NCI-H2227 (cell line): ENCODE measurements around the gene UNC13B.

Experiments used
- DNase-seq: peaks from one replicate; lab custom pipeline; 2025; ENCODE audit not compliant: unreplicated experiment; lab: John Stamatoyannopoulos, UW

UNC13B gene

DNA sequence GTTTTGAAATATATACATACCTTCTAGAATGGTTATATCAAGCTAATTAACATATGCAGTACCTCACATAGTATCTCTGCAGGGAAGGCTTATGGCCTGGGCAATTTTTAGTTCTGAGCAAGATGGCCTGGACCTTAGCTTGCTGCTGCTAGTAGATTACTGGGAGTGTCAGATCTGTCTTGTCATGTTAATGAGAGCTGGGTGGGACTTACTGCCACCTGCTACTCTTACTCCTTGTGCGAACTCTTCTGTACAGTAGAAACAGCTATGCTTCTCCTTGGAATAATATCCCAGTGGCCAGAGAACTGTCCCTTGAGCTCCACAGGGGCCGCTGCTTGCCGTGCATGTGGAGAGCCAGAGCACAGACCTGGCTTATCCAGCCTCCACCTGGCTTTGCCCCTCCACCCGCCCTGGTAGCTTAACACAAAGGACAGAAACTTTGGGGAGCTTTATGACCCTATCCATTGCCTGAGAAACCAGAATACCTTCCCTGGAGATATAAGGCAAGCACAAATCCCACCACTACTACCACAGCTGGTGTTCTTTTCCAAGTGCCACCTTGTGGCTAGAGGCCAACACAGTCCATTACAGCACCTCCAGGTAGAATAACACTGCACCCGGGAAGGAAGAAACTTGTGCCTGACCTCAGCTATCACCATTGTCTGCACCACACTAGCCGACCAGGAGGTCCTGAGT, 253.7 kb downstream of the UNC13B start:
- no peak for DNase-seq

- no peak for DNase-seq
Measured at GRCh38 chr9:35416098-35416427, 254.3 kb downstream of the UNC13B start.

DNA sequence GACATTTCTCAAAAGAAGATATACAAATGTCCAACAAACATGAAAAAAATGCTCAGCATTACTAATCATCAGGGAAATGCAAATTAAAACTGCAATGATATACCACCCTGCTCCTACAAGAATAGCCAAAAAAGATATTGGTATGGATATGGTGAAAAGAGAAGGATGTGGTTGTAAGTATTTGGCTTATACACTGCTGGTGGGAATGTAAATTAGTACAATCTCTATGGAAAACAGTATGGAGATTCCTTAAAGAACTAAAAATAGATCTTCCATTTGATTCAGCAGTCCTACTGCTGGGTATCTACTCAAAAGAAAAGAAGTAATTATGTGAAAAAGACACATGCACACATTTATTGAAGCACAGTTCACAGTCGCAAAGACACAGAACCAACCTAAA, 260.5 kb downstream of the UNC13B start:
- DNase-seq = no peak

DNA sequence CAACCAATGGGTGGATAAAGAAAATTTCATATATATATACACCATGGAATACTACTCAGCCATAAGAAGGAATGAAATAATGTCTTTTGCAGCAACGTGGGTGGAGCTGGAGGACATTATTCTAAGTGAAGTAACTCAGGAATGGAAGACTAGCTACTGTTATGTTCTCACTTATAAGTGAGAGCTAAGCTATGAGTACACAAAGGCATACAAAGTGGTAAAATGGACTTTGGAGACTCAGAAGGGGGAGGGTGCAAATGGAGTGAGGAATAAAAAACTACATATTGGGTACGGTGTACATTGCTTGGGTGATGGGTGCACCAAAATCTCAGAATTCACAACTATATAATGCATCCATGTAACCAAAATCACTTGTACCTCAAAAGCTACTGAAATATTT, 260.9 kb downstream of the UNC13B start:
- DNase-seq = no peak

- no peak for DNase-seq
Measured at GRCh38 chr9:35423499-35423898, 261.7 kb downstream of the UNC13B start.

DNA sequence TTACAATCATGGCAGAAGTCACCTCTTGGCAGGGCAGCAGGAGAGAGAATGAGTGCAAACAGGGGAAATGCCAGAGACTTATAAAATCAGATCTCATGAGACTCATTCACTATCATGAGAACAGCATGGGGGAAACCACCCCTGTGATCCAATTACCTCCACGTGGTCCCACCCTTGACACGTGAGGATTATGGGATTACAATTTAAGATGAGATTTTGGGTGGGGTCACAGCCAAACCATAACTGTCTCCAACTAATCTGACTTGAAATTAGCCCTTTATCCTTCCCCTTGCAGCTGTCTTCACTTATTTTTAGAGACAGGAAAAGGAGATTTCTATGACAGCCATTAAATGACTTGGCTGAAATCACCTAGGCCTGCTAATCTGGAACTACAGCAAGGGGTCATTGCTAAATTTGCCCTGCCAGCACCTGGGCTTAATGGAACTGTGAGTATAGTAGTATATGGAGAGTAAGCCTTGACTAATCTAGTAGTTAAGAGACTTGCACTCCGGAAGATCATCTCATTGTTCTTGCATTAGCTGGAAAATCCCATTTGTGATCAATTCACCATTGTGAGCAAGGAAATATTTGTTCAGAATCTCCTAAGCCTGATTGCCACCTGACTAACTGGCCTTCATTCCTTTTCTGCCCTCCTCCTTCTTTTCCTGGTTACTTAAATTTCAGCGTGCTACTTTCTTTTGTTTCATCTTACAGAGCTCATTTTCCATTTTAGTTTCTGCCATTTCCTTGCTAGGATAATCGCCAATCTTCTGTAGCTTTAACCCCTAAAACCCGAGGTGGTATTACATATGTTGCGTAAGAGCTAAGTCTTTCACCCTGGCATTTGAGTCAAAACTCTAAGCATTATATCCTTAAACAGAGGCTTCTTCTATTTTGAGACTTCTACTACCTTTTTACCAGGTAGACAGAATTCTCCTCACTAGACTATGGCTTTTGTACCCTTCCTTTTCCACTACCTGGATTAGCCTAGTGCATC, 262.8 kb downstream of the UNC13B start:
- no peak for DNase-seq

GRCh38 chr9:35426627-35427026, 264.8 kb downstream of the UNC13B start:
- DNase-seq = no peak

GRCh38 chr9:35431467-35431866, 269.7 kb downstream of the UNC13B start:
- DNase-seq = no peak

DNA sequence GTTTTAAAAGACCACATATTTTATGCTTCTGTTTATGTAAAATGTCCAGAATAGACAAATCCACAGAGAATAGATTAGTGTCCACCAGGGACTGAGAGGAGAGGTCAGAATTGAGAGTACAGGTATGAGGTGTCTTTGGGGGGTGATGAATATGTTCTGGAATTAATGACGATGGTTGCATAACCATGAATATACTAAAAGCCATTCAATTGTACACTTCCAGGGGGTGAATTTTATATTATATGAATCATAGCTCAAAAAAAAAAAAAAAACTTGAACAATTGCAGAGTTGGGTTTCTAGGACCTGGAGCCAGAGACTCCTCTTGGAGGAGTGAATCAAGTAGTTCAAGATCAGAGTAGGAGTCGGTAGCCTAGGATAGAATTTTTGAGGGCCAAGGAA, 270.3 kb downstream of the UNC13B start:
- no peak for DNase-seq

GRCh38 chr9:35436933-35437332, 275.1 kb downstream of the UNC13B start:
- DNase-seq = no peak

DNA sequence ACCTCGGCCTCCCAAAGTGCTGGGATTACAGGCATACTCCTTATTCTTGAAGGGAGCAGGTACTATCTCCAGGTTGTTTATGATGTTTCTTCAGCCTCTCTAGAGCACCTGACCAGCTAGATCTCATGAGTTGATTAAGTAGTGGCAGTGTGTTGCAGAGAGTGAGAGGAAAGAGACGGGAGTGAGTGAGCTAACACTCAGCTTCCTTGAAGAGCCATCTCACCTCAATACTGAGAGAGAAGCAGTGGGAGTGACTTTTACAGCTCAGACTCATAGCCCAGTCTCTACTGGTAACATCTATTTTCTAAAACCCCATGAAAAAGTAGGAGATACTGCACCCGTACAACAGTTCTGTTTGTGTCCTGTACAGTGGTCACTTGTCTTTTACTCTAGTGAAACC, 284.2 kb downstream of the UNC13B start:
- no peak for DNase-seq

DNA sequence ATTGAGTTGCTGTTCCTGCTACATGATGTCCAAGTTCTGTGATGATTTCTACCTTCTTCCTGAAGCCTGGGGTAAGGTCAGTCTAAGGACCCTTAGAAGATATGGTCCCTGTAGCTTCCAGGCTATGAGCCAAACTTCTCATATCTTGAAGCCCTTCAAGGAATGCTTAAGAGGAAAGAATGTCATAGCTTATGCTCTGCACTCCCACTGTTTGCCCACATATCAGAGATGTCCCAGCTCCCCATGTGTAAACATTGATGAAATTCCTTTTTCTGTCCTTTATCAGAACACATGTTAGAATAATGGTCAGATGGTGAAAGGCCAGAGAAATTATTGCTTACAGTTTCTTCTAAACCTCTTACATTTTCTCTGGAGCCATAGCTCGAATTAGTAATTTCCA, 286.7 kb downstream of the UNC13B start:
- DNase-seq = no peak

- DNase-seq = no peak
Measured at GRCh38 chr9:35452481-35452880, 290.7 kb downstream of the UNC13B start.

DNA sequence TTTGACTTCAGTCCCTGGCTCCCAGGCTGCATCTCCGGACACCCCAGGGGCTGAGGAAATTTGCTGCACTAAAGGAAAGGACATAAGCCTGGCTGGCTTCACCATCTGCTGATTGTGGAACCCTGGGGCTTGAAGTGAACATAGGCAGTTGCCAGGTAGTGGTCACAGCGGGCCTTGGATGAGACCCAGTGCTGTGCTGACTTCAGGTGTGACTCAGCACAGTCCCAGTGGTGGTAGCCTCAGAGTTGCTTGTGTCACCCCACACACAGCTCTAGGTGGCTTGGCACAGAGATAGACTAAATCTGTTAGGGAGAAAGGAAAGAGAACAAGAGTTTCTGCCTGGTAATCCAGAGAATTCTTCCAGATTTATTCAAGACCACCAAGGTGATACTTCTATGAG, 292.0 kb downstream of the UNC13B start:
- DNase-seq = no peak
